HCT116 (cell line): Measurements from ENCODE around the gene IL17RA. TPM values are rescaled to one million over a fixed set of nuclear protein-coding genes. Genes with fewer than 3 reads are reported as not detected.

Experiments used
- ATAC-seq: fragments of 200-7000 bp; cut with Tn5 transposase; 2 replicates; pipeline ENCODE4 v1.9.1; 2020; ENCODE audit warnings: mild to moderate bottlenecking, moderate library complexity
- BruUV-seq: library from RNA; stranded (reverse); fragments of 400-500 nt; replicated peaks from 2 replicates; lab custom pipeline; 2021; lab: Mats Ljungman, UMichigan
- CTCF ChIA-PET: fragments of 300-600 bp; sonication (Branson Sonifier 250); formaldehyde crosslinking; loops from one replicate; lab custom pipeline; 2021; ENCODE audit warnings: antibody characterized with exemption; lab: Charles Lee
- POLR2A ChIA-PET: fragments of 300-600, 350-600 bp; sonication (Branson Sonifier 250); formaldehyde crosslinking; loops from one replicate; lab custom pipeline; 2021; ENCODE audit warnings: antibody characterized with exemption; lab: Charles Lee
- RAD21 ChIA-PET, 2 experiments: fragments of 300-600 bp; sonication (Branson Sonifier 250); formaldehyde crosslinking; loops; one replicate each; lab custom pipeline; 2023; ENCODE audit warnings: low total read pairs in 2 of 2; ENCODE audit not compliant: uncharacterized antibody in 2 of 2, unreplicated experiment in 2 of 2, low non-redundant PET in 1 of 2; lab: Charles Lee
- DNase-seq: peaks from one replicate; pipeline ENCODE4 v3.0.0-alpha.2; 2010; ENCODE audit warnings: low read depth, low spot score
- H2AFZ ChIP-seq: fragments of 200-600 bp; shearing (Covaris generic), sonication (generic); 2 replicates; pipeline ENCODE4 v1.6.1; 2017; ENCODE audit warnings: low read depth, mixed run types, mixed read lengths, antibody characterized with exemption, low read length; ENCODE audit not compliant: poor library complexity, severe bottlenecking
- H3K27ac ChIP-seq: 2 replicates; pipeline ENCODE4 v1.5.1; 2012; ENCODE audit warnings: low read depth, low read length
- H3K27me3 ChIP-seq: fragments of 200-600 bp; sonication (generic); 2 replicates; pipeline ENCODE4 v1.6.1; 2016; ENCODE audit warnings: mixed run types, low read length, mixed read lengths; ENCODE audit not compliant: insufficient read depth
- H3K36me3 ChIP-seq, 2 experiments: fragments of 200-500 bp in 1 of 2; fragments of 200-600 bp in 1 of 2; sonication (Bioruptor generic) in 1 of 2; sonication (generic) in 1 of 2; 2 replicates each; pipeline versions ENCODE4 v1.5.1 to v1.6.1; 2014 to 2016; ENCODE audit warnings: low read length in 2 of 2, inconsistent platforms in 1 of 2, mixed read lengths in 1 of 2, mixed run types in 1 of 2; ENCODE audit not compliant: insufficient read depth in 2 of 2, control insufficient read depth in 1 of 2
- H3K4me1 ChIP-seq, 2 experiments: fragments of 200-600 bp in 1 of 2; sonication (generic) in 1 of 2; 2 replicates each; pipeline versions ENCODE4 v1.5.1 to v1.6.1; 2012 to 2017; ENCODE audit warnings: low read length in 2 of 2, inconsistent platforms in 1 of 2, mild to moderate bottlenecking in 1 of 2, mixed read lengths in 1 of 2, mixed run types in 1 of 2, moderate library complexity in 1 of 2; ENCODE audit not compliant: insufficient read depth in 2 of 2, control insufficient read depth in 1 of 2
- H3K4me2 ChIP-seq: fragments of 200-600 bp; sonication (generic); 2 replicates; pipeline ENCODE4 v1.6.1; 2017; ENCODE audit warnings: mixed run types, low read length, mixed read lengths
- H3K4me3 ChIP-seq, 2 experiments: fragments of 200-600 bp in 1 of 2; sonication (generic) in 1 of 2; replicated peaks in 1 of 2; 2 replicates each; pipeline ENCODE4 v1.5.1; 2011 to 2016; ENCODE audit warnings: low read length in 2 of 2, control low read depth in 1 of 2, low read depth in 1 of 2, mild to moderate bottlenecking in 1 of 2, mixed read lengths in 1 of 2, mixed run types in 1 of 2
- H3K79me2 ChIP-seq: fragments of 200-600 bp; sonication (generic); 2 replicates; pipeline ENCODE4 v1.6.1; 2017; ENCODE audit warnings: mild to moderate bottlenecking, mixed run types, low read length, moderate library complexity, mixed read lengths; ENCODE audit not compliant: insufficient read depth
- H3K9ac ChIP-seq: fragments of 200-600 bp; sonication (generic); 2 replicates; pipeline ENCODE4 v1.6.1; 2016; ENCODE audit warnings: low read length, mixed read lengths
- H3K9me2 ChIP-seq: fragments of 200-600 bp; sonication (generic), shearing (Covaris generic); 2 replicates; pipeline ENCODE4 v1.6.1; 2017; ENCODE audit warnings: mixed run types, mild to moderate bottlenecking, moderate library complexity; ENCODE audit not compliant: insufficient read depth
- H3K9me3 ChIP-seq, 2 experiments: fragments of 200-500 bp in 1 of 2; fragments of 200-600 bp in 1 of 2; sonication (Bioruptor generic) in 1 of 2; sonication (generic) in 1 of 2; 2 replicates each; pipeline ENCODE4 v1.6.1; 2014 to 2017; ENCODE audit warnings: low read length in 2 of 2, mixed read lengths in 2 of 2, inconsistent platforms in 1 of 2, low read depth in 1 of 2, mild to moderate bottlenecking in 1 of 2, mixed run types in 1 of 2, moderate library complexity in 1 of 2; ENCODE audit not compliant: control insufficient read depth in 1 of 2, insufficient read depth in 1 of 2
- H4K20me1 ChIP-seq: fragments of 200-600 bp; sonication (generic), shearing (Covaris generic); 2 replicates; pipeline ENCODE4 v1.6.1; 2017; ENCODE audit warnings: mixed run types, mild to moderate bottlenecking, moderate library complexity; ENCODE audit not compliant: insufficient read depth
- CEBPB ChIP-seq: IDR thresholded peaks from 2 replicates; pipeline ENCODE4 v1.6.1; 2012; ENCODE audit warnings: low read depth
- ELF1 ChIP-seq: IDR thresholded peaks from 2 replicates; pipeline ENCODE4 v1.6.1; 2012; ENCODE audit warnings: low read depth, borderline replicate concordance
- FOSL1 ChIP-seq: IDR thresholded peaks from 2 replicates; pipeline ENCODE4 v1.6.1; 2012; ENCODE audit warnings: low read depth
- JUND ChIP-seq: IDR thresholded peaks from 2 replicates; pipeline ENCODE4 v1.6.1; 2012
- POLR2AphosphoS5 ChIP-seq: IDR thresholded peaks from 2 replicates; pipeline ENCODE4 v1.6.1; 2011; ENCODE audit warnings: mild to moderate bottlenecking, low read depth, low read length, moderate library complexity
- RAD21 ChIP-seq: IDR thresholded peaks from 2 replicates; pipeline ENCODE4 v1.6.1; 2012; ENCODE audit warnings: low read depth, mild to moderate bottlenecking
- SIN3A ChIP-seq: IDR thresholded peaks from 2 replicates; pipeline ENCODE4 v1.6.1; 2012; ENCODE audit warnings: low read depth
- SRF ChIP-seq: IDR thresholded peaks from 2 replicates; pipeline ENCODE4 v1.6.1; 2012; ENCODE audit warnings: low read depth
- TCF7L2 ChIP-seq: IDR thresholded peaks from 2 replicates; pipeline ENCODE4 v1.7.0; 2011; ENCODE audit warnings: borderline replicate concordance, inconsistent platforms; ENCODE audit not compliant: insufficient read depth, insufficient read length; ENCODE audit errors: extremely low read depth
- YY1 ChIP-seq: IDR thresholded peaks from 2 replicates; pipeline ENCODE4 v1.6.1; 2011; ENCODE audit warnings: low read length, low read depth, moderate library complexity, mild to moderate bottlenecking; ENCODE audit not compliant: insufficient replicate concordance; ENCODE audit errors: extremely low read depth
- ZFX ChIP-seq: fragments of 450-650 bp; IDR thresholded peaks from 2 replicates; pipeline ENCODE4 v1.6.1; 2017
- intact Hi-C: fragments of 100-400 bp; cut with micrococcal nuclease; formaldehyde crosslinking; loops from 2 replicates; pipeline ENCODE4 v1.10.0; 2022
- total RNA-seq: library from RNA; stranded (reverse); gene quantifications from one replicate; pipeline ENCODE4 v1.2.1, GENCODE V29; 2021; ENCODE audit not compliant: unreplicated experiment
- TF ChIP-seq, protein P1 (sequence below), 3 experiments: fragments of 200-600 bp in 1 of 3; sonication (generic) in 1 of 3; IDR thresholded peaks in 2 of 3; conservative IDR thresholded peaks in 1 of 3; 2 replicates each; pipeline ENCODE4 v1.5.1; 2012 to 2017; ENCODE audit warnings: low read depth in 2 of 3, low read length in 2 of 3, antibody characterized with exemption in 1 of 3, borderline replicate concordance in 1 of 3, control low read depth in 1 of 3, mild to moderate bottlenecking in 1 of 3, mixed read lengths in 1 of 3, mixed run types in 1 of 3, moderate library complexity in 1 of 3; ENCODE audit not compliant: insufficient read depth in 1 of 3
- TF ChIP-seq, protein P2 (sequence below): IDR thresholded peaks from 2 replicates; pipeline ENCODE4 v1.6.1; 2012

Gene IL17RA
- total RNA-seq, 1 experiment from 2014 or later: 17.3 TPM

DNA sequence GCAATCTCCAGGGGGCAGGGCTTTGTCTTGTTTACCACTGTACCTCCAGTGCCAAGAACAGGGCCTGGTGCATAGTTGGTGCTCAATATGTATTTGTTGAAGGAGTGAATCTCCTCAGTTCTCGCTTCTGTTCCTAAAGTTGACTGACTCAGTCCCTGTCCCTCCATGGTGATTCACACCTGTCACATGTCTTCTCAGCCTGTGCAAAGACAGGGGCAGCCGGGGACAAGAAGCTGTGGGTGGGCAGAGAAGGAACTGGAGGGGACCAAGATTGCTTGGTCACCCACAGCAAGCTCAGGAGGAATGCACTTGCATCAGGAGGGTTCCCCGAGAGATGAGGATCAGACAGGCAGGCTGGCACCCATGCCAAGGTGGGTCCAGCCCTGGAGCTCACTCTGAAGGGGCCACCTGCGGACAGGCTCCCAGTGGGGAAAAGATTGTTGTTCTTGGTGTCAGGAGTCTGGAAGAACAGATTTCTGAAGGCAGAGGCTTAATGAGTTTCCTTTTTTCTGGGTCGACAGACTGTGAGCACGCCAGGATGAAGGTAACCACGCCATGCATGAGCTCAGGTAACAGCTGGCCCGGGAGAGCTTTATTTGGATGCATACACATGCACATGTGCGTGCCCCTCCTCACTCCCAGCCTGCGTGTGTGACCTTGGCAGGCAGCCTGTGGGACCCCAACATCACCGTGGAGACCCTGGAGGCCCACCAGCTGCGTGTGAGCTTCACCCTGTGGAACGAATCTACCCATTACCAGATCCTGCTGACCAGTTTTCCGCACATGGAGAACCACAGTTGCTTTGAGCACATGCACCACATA is 16.9 kb downstream of the IL17RA start:
- BruUV-seq: no TSS peak
- POLR2A ChIA-PET: no interaction called here
- H3K79me2 ChIP-seq: no peaks in the 10 kb centered on the region

More for the DNA sequence above, 16.9 kb downstream of the IL17RA start:
- ATAC-seq: no peak
- Histone ChIP-seq H3K36me3 (peaks cover 23 to 25% of the 10 kb centered on the region in 2 experiments; a peak in 2 of 4 replicates), H3K4me2 (no peak overlapping the region), H3K27ac (no peak overlapping the region), H2AFZ (no peak overlapping the region), H3K4me1 (no peaks in the 10 kb centered on the region), H3K9me3 (no peaks in the 10 kb centered on the region), H3K4me3 (no peak overlapping the region), H3K9me2 (no peaks in the 10 kb centered on the region), H3K27me3 (no peaks in the 10 kb centered on the region), H4K20me1 (no peaks in the 10 kb centered on the region), H3K9ac (no peak overlapping the region)
- TF ChIP-seq CEBPB (no peak), ELF1 (no peak), POLR2AphosphoS5 (no peak), JUND (no peak), ZFX (no peak), YY1 (no peak), FOSL1 (no peak), TCF7L2 (no peak), RAD21 (no peak), SRF (no peak), SIN3A (no peak)
- TF ChIP-seq, protein P1, sequence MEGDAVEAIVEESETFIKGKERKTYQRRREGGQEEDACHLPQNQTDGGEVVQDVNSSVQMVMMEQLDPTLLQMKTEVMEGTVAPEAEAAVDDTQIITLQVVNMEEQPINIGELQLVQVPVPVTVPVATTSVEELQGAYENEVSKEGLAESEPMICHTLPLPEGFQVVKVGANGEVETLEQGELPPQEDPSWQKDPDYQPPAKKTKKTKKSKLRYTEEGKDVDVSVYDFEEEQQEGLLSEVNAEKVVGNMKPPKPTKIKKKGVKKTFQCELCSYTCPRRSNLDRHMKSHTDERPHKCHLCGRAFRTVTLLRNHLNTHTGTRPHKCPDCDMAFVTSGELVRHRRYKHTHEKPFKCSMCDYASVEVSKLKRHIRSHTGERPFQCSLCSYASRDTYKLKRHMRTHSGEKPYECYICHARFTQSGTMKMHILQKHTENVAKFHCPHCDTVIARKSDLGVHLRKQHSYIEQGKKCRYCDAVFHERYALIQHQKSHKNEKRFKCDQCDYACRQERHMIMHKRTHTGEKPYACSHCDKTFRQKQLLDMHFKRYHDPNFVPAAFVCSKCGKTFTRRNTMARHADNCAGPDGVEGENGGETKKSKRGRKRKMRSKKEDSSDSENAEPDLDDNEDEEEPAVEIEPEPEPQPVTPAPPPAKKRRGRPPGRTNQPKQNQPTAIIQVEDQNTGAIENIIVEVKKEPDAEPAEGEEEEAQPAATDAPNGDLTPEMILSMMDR (IDR thresholded peaks at IDR 0.05 in 2 of 3, conservative IDR thresholded peaks at IDR 0.05 in 1 of 3; ENCODE audit: borderline replicate concordance in 1 of 3, insufficient read depth in 1 of 3, low read depth in 2 of 3, low read length in 2 of 3): no peak
- TF ChIP-seq, protein P2, sequence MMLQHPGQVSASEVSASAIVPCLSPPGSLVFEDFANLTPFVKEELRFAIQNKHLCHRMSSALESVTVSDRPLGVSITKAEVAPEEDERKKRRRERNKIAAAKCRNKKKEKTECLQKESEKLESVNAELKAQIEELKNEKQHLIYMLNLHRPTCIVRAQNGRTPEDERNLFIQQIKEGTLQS: no peak
- CTCF ChIA-PET: interaction anchor here (0.8 kb wide), 1 partner anchor 70 kb away, joined by 3 read pairs; no protein-coding TSS in a partner anchor
- DNase-seq: no peak
- RAD21 ChIA-PET: interaction anchor here in 1 of 2 experiments (0.6 kb wide), 1 partner anchor 133 kb away, joined by 4 read pairs; no protein-coding TSS in a partner anchor
- intact Hi-C loops: no loop called here
